HG03575 (cell line): ENCODE data around the gene MXRA8.
"Not testable (repeated sequence)": the region's sequence is repeated elsewhere in the genome, so short reads cannot be mapped to it uniquely, and the experiment has no call there.

Experiments used
- ATAC-seq: cut with Tn5 transposase; IDR thresholded peaks from one replicate; pipeline ENCODE4 v1.9.1; 2021; ENCODE audit not compliant: unreplicated experiment, insufficient number of reproducible peaks, low FRiP score; ENCODE audit errors: extremely low read depth

Gene MXRA8

DNA sequence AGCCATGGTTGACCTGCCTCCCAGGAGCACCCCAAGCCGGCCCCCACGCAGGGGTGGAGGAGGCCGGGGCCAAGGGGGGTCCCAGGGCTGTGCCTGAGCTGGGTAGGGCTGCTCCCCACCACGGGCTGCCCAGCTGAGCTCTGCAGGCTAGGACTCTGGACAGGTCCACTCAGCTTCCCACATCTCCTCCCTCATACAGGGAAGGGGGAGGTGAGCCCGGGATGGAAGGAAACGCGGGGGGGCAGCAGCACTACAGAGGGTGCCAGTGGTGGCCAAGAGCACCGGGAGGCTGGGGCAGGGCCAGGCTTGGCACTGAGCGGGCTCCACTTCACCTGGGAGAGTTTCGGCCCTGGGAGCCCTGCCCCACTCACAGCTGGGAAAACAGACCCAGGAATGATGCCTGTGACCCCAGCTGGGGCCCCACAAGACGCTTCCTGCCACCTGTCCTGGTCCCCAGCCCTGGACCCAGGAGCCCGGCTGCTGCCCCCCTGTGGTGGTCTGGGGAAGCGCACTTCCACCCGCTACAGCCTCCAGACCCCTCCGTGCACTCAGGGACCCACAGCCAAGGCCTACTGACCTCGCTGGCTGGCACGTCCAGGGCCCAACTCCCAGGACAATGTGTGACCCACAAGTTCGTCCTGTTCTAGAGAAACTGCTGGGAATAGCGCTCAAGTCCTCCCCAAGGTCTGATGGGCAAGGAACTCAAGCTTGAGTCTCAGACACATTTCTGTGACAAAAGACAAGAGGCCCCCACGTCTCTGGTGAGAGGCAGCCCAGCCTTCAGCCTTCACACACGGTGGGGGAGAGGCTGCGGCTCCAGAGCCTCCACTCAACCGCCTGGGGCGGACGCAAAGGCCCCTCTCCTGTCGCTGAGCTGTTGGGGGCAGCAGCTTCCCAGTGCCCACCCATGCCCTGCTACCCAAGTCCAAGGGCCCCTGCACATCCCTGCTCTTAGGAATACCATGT, 13.7 kb upstream of the MXRA8 start:
- ATAC-seq: no peak

DNA sequence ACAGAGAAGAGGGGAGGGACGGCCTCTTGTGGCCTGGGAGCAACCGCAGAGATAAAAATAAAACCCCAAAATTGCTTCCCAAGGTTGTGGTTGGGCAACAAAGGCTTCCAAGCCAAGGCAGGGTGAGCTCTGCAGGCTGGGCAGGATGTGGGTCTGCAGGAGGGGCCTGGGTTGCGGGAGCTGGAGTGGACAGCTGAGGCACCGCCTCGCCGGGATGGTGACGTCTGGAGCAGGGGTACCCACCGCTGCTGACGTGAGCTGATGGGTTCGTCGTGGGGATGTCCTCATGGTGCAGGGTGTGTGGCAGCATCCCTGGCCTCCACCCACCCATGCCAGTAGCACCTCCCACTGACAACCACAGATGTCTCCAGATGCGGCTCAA, 13.0 kb upstream of the MXRA8 start:
- no peak for ATAC-seq

- ATAC-seq: no peak
Measured at GRCh38 chr1:1370771-1371300, 12.5 kb upstream of the MXRA8 start.

DNA sequence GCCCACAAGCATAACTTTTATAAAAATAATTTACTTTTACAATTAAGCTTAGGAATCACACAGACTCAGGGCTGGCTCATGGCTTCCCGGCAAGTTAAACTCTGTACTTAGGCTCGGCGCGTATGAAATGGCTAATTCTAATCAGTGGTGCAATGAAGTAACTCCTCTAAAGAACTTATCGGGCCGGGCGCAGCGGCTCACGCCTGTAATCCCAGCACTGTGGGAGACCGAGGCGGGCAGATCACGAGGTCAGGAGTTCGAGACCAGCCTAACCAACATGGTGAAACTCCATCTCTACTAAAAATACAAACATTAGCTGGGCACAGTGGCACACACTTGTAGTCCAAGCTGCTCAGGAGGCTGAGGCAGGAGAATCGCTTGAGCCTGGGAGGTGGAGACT, 11.7 kb upstream of the MXRA8 start:
- ATAC-seq: not testable (repeated sequence)

DNA sequence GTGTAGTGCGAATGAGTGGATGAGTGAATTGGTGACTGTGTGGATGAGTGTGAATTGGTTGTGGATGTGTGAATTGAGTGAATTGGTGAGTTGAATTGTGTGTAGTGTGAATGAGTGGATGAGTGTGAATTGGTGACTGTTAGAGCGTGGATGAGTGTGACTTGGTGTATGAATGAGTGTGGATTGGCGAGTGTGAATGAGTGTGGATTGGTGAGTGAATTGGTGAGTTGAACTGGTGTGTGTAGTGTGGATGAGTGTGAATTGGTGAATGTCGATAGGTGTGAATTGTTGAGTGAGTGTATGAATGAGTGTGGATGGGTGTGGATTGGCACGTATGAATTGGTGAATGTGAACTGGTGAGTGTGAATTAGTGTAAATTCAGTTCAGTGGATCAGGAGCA, 9.0 kb upstream of the MXRA8 start:
- no peak for ATAC-seq

DNA sequence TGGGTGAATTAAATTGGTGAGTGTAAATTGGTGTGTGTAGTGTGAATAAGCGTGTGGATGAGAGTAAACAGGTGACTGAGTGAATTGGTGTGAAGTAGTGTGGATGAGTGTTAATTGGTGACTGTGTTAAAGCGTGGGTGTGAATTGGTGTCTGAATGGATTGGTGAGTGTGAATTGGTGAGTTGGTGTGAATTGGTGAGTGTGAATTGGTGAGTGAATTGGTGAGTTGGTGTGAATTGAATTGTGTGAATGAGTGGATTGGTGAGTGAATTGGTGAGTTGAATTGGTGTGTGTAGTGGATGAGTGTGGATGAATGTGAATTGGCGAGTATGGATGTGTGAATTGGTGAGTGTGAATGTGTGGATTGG, 8.3 kb upstream of the MXRA8 start:
- no peak for ATAC-seq

GRCh38 chr1:1365875-1366698, 7.7 kb upstream of the MXRA8 start:
- ATAC-seq: no peak

DNA sequence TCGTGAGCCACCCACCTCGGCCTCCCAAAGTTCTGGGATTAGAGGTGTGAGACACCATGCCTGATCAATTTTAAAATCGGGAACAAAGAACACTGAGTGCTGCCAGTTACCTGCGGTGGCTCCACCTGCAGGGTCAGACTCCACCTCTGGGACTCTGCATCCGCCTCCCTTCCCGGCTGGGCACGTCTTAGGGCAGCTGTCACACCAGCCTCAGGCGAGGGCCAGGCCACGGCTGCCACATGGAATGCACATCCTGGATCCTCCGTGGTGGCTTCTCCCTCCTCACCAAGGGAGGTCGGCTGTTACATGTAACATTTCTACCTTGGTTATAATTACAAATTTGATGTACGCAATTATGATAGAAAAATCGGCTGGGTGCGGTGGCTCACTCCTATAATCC, 5.9 kb upstream of the MXRA8 start:
- ATAC-seq: no peak

GRCh38 chr1:1361982-1362423, 3.6 kb upstream of the MXRA8 start:
- no peak for ATAC-seq

GRCh38 chr1:1361233-1361981, 3.1 kb upstream of the MXRA8 start:
- ATAC-seq: no peak

DNA sequence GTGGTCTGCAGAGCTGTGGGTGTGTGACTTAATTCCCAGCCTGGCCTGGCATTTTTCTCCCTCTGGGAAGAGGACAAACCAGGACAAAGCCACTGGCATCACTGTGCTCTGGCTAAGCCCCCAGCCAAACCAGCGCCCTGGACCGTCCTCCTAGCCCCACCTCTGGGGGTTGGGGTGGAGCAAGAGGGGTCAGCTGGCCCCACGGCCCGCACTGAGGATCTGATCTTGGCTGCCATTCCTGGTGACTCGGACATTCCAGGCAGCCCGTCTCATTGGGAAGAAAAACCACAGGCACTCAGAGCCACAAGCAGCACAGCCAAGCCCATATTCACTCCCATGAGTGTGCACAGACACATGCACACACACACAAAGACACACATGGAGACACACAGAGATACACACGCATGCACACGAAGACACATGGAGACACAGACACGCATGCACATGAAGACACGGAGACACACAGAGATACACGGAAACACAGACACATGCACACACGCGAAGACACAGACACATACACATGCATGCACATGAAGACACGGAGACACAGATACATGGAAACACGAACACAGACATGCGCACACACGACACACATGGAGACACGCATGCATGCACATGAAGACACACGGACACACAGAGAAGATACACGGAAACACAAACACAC, 2.3 kb upstream of the MXRA8 start:
- ATAC-seq: no peak

- ATAC-seq: no peak
Measured at GRCh38 chr1:1359664-1360468, 1.5 kb upstream of the MXRA8 start.

DNA sequence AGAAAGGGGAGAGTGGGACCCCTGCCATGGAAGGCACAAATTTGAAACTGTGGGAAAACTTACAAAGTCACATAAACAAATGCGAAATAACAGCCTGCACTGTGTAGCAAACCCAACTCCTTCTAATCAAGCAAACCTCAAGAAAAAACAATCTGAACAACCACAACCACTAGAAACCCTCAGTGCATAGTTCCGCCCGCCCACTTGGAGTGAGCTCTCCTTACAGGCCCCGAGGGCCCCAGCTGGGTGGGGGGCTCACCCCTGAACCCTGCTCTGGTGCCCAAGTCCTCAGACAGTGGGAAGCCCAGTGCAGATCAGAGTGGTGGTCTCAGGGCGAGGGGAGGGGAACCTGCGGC, 931 bp upstream of the MXRA8 start:
- no peak for ATAC-seq

DNA sequence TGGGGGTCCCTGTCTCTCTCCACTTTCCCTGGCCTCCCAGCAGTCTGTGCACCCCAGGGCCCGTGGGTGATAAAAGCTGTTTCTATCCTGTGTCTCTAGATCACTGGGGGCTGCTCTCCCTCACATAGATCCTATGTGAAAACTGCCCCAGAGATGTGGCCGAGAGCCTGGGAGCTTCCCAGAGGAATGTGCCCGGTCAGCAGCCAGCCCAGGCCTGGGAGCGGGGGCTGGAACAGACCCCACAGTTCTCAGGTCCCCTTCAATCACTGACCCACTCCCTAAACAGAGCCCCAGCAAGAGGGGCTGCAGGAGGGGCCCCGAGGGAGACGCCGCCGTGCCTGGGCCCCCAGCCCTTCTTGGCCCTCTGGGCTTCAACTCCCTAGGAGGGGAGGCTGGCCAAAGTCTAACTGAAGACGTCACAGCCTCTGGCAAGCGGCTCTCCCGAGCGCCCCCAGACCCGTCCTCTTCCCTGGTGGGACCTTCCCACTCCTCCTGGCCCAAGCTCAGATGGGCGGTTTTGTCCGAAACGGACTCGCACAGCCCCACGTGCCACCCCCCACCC, 403 bp downstream of the MXRA8 start:
- ATAC-seq: no peak

- no peak for ATAC-seq
Measured at GRCh38 chr1:1356796-1357401, 1.5 kb downstream of the MXRA8 start.

GRCh38 chr1:1356166-1356795, 2.1 kb downstream of the MXRA8 start:
- no peak for ATAC-seq

GRCh38 chr1:1355416-1355815, 2.9 kb downstream of the MXRA8 start:
- ATAC-seq: no peak
